ENCODE data around the gene ANGEL1.

Gene ANGEL1

GRCh38 chr14:76808990-76809389 lies 3.7 kb downstream of the ANGEL1 start:
- Mint-ChIP-seq H3K36me3 (ENCODE audit: low read depth) (peaks cover 55% of the 10 kb centered on the region), H3K27me3 (no peaks in the 10 kb centered on the region), H3K4me1 (ENCODE audit: low read depth) (peaks cover 44% of the 10 kb centered on the region), H3K27ac (no peak overlapping the region), H3K9me3 (no peaks in the 10 kb centered on the region), H3K4me3 (no peak overlapping the region)
- intact Hi-C loops (cut with micrococcal nuclease), result no loop called here

GRCh38 chr14:76808011-76808410 lies 4.7 kb downstream of the ANGEL1 start:
- no peaks in the 10 kb centered on the region for H3K27me3 Mint-ChIP-seq
- H3K36me3 Mint-ChIP-seq (ENCODE audit: low read depth), result peaks cover 64% of the 10 kb centered on the region
- H3K9me3 Mint-ChIP-seq, result no peaks in the 10 kb centered on the region

GRCh38 chr14:76806446-76806845 lies 6.2 kb downstream of the ANGEL1 start:
- Mint-ChIP-seq H3K36me3 (ENCODE audit: low read depth) (peaks cover 70% of the 10 kb centered on the region), H3K4me1 (ENCODE audit: low read depth) (peaks cover 48% of the 10 kb centered on the region), H3K9me3 (no peaks in the 10 kb centered on the region), H3K27me3 (no peaks in the 10 kb centered on the region), H3K4me3 (no peak overlapping the region), H3K27ac (no peak overlapping the region)
- intact Hi-C loops (cut with micrococcal nuclease), result no loop called here

More at GRCh38 chr14:76808011-76808410, 4.7 kb downstream of the ANGEL1 start:
- intact Hi-C loops (cut with micrococcal nuclease), result no loop called here
- peaks cover 50% of the 10 kb centered on the region for H3K4me1 Mint-ChIP-seq (ENCODE audit: low read depth)
- no peak overlapping the region for H3K27ac Mint-ChIP-seq
- no peak overlapping the region for H3K4me3 Mint-ChIP-seq

GRCh38 chr14:76793956-76794355 lies 18.7 kb downstream of the ANGEL1 start:
- Mint-ChIP-seq H3K36me3 (ENCODE audit: low read depth) (peaks cover 93% of the 10 kb centered on the region), H3K4me3 (no peak overlapping the region), H3K27me3 (no peaks in the 10 kb centered on the region), H3K27ac (no peak overlapping the region), H3K9me3 (no peaks in the 10 kb centered on the region), H3K4me1 (ENCODE audit: low read depth) (no peaks in the 10 kb centered on the region)
- intact Hi-C loops (cut with micrococcal nuclease), result no loop called here

- no peaks in the 10 kb centered on the region for H3K4me1 Mint-ChIP-seq (ENCODE audit: low read depth)
- intact Hi-C loops (cut with micrococcal nuclease), result no loop called here
- no peak overlapping the region for H3K4me3 Mint-ChIP-seq
- H3K36me3 Mint-ChIP-seq (ENCODE audit: low read depth), result peaks cover 93% of the 10 kb centered on the region
- no peak overlapping the region for H3K27ac Mint-ChIP-seq
- no peaks in the 10 kb centered on the region for H3K27me3 Mint-ChIP-seq
- H3K9me3 Mint-ChIP-seq, result no peaks in the 10 kb centered on the region
These were observed 19.4 kb downstream of the ANGEL1 start for GRCh38 chr14:76793324-76793723.

- peaks cover 93% of the 10 kb centered on the region for H3K36me3 Mint-ChIP-seq (ENCODE audit: low read depth)
- no peaks in the 10 kb centered on the region for H3K4me1 Mint-ChIP-seq (ENCODE audit: low read depth)
- no peaks in the 10 kb centered on the region for H3K27me3 Mint-ChIP-seq
- H3K4me3 Mint-ChIP-seq, result no peak overlapping the region
- H3K9me3 Mint-ChIP-seq, result no peaks in the 10 kb centered on the region
- no peak overlapping the region for H3K27ac Mint-ChIP-seq
- intact Hi-C loops (cut with micrococcal nuclease), result no loop called here
These were observed 20.3 kb downstream of the ANGEL1 start for GRCh38 chr14:76792422-76792821.

- H3K27ac Mint-ChIP-seq, result no peak overlapping the region
- peaks cover 79% of the 10 kb centered on the region for H3K36me3 Mint-ChIP-seq (ENCODE audit: low read depth)
- H3K9me3 Mint-ChIP-seq, result no peaks in the 10 kb centered on the region
- intact Hi-C loops (cut with micrococcal nuclease), result no loop called here
- H3K4me1 Mint-ChIP-seq (ENCODE audit: low read depth), result peaks cover 36% of the 10 kb centered on the region
- no peaks in the 10 kb centered on the region for H3K27me3 Mint-ChIP-seq
- H3K4me3 Mint-ChIP-seq, result no peak overlapping the region
These were observed 26.1 kb downstream of the ANGEL1 start for GRCh38 chr14:76786601-76787000.

- H3K36me3 Mint-ChIP-seq (ENCODE audit: low read depth), result peaks cover 79% of the 10 kb centered on the region
- H3K4me3 Mint-ChIP-seq, result no peak overlapping the region
- H3K27me3 Mint-ChIP-seq, result no peaks in the 10 kb centered on the region
- no peak overlapping the region for H3K27ac Mint-ChIP-seq
- no peaks in the 10 kb centered on the region for H3K9me3 Mint-ChIP-seq
- H3K4me1 Mint-ChIP-seq (ENCODE audit: low read depth), result peaks cover 53% of the 10 kb centered on the region
- intact Hi-C loops (cut with micrococcal nuclease), result loop anchor here (1.0 kb wide), 1 partner anchor 75 kb away; no protein-coding TSS in a partner anchor
These were observed 27.8 kb downstream of the ANGEL1 start for GRCh38 chr14:76784881-76785280.

GRCh38 chr14:76784266-76784874 lies 28.3 kb downstream of the ANGEL1 start:
- peaks cover 79% of the 10 kb centered on the region for H3K36me3 Mint-ChIP-seq (ENCODE audit: low read depth)
- no peaks in the 10 kb centered on the region for H3K27me3 Mint-ChIP-seq
- no peak overlapping the region for H3K4me3 Mint-ChIP-seq
- peaks cover 58% of the 10 kb centered on the region for H3K4me1 Mint-ChIP-seq (ENCODE audit: low read depth)
- no peak overlapping the region for H3K27ac Mint-ChIP-seq
- no peaks in the 10 kb centered on the region for H3K9me3 Mint-ChIP-seq
- intact Hi-C loops (cut with micrococcal nuclease), result loop anchor here (1.0 kb wide), 1 partner anchor 74 kb away; no protein-coding TSS in a partner anchor

- no peaks in the 10 kb centered on the region for H3K27me3 Mint-ChIP-seq
- H3K9me3 Mint-ChIP-seq, result no peaks in the 10 kb centered on the region
- H3K4me1 Mint-ChIP-seq (ENCODE audit: low read depth), result peaks cover 72% of the 10 kb centered on the region
- H3K36me3 Mint-ChIP-seq (ENCODE audit: low read depth), result peaks cover 79% of the 10 kb centered on the region
- no peak overlapping the region for H3K4me3 Mint-ChIP-seq
- intact Hi-C loops (cut with micrococcal nuclease), result no loop called here
- H3K27ac Mint-ChIP-seq, result peak overlapping the region; percentile 68
These were observed 29.7 kb downstream of the ANGEL1 start for GRCh38 chr14:76782885-76783566.

- peaks cover 79% of the 10 kb centered on the region for H3K36me3 Mint-ChIP-seq (ENCODE audit: low read depth)
- peak overlapping the region; percentile 68 for H3K27ac Mint-ChIP-seq
- H3K4me1 Mint-ChIP-seq (ENCODE audit: low read depth), result peaks cover 79% of the 10 kb centered on the region
- no peaks in the 10 kb centered on the region for H3K27me3 Mint-ChIP-seq
- H3K4me3 Mint-ChIP-seq, result no peak overlapping the region
- no peaks in the 10 kb centered on the region for H3K9me3 Mint-ChIP-seq
- intact Hi-C loops (cut with micrococcal nuclease), result no loop called here
These were observed 30.4 kb downstream of the ANGEL1 start for GRCh38 chr14:76782115-76782884.

- Mint-ChIP-seq H3K36me3 (ENCODE audit: low read depth) (peaks cover 79% of the 10 kb centered on the region), H3K4me3 (no peak overlapping the region), H3K9me3 (no peaks in the 10 kb centered on the region), H3K27ac (peak overlapping the region; percentile 31), H3K27me3 (no peaks in the 10 kb centered on the region), H3K4me1 (ENCODE audit: low read depth) (peaks cover 85% of the 10 kb centered on the region)
- intact Hi-C loops (cut with micrococcal nuclease), result no loop called here
These were observed 31.0 kb downstream of the ANGEL1 start for GRCh38 chr14:76781648-76782051.

- Mint-ChIP-seq H3K27ac (peak overlapping the region; percentile 31), H3K4me1 (ENCODE audit: low read depth) (peaks cover 91% of the 10 kb centered on the region), H3K4me3 (no peak overlapping the region)
These were observed 31.6 kb downstream of the ANGEL1 start for GRCh38 chr14:76780875-76781647.

More at GRCh38 chr14:76780875-76781647, 31.6 kb downstream of the ANGEL1 start:
- no peaks in the 10 kb centered on the region for H3K9me3 Mint-ChIP-seq
- H3K36me3 Mint-ChIP-seq (ENCODE audit: low read depth), result peaks cover 79% of the 10 kb centered on the region
- no peaks in the 10 kb centered on the region for H3K27me3 Mint-ChIP-seq
- intact Hi-C loops (cut with micrococcal nuclease), result no loop called here

All from dendritic cell treated with granulocyte-macrophage colony-stimulating factor and Interleukin-4, amounts not matched to agents 40 ng/mL and 50 ng/mL, for 4 days (primary cell).